Stimulated activated memory B cell treated with anti-CD40 and anti-IgM and Interleukin-4, amounts not matched to agents 10 μg/mL and 1 μg/mL and 100 μg/mL, for 72 hours (primary cell): ENCODE results near the gene STAMBPL1.

Experiments used
- ATAC-seq: fragments of 150-1000 bp; cut with Tn5 transposase; 2 replicates; pipeline ENCODE4 v1.10.0; 2021
- H3K27ac Mint-ChIP-seq: one replicate; pipeline ENCODE4 v1.8.0; 2022; ENCODE audit warnings: mild to moderate bottlenecking, mixed read lengths
- H3K27me3 Mint-ChIP-seq: one replicate; pipeline ENCODE4 v1.8.0; 2022; ENCODE audit warnings: mixed read lengths
- H3K36me3 Mint-ChIP-seq: one replicate; pipeline ENCODE4 v1.8.0; 2022; ENCODE audit warnings: mixed read lengths
- H3K4me1 Mint-ChIP-seq: one replicate; pipeline ENCODE4 v1.8.0; 2022; ENCODE audit warnings: mixed read lengths
- H3K4me3 Mint-ChIP-seq: one replicate; pipeline ENCODE4 v1.8.0; 2022; ENCODE audit warnings: mild to moderate bottlenecking, moderate library complexity, mixed read lengths
- H3K9me3 Mint-ChIP-seq: one replicate; pipeline ENCODE4 v1.8.0; 2022; ENCODE audit warnings: mixed read lengths

Gene STAMBPL1

GRCh38 chr10:88896994-88897853, 17.2 kb downstream of the STAMBPL1 start:
- Mint-ChIP-seq H3K4me1 (peaks cover 57% of the 10 kb centered on the region), H3K4me3 (peak overlapping the region; percentile 54), H3K9me3 (no peaks in the 10 kb centered on the region), H3K27me3 (no peaks in the 10 kb centered on the region), H3K36me3 (peaks cover 26% of the 10 kb centered on the region), H3K27ac (peak overlapping the region; percentile 93)
- ATAC-seq = peak; percentile 56

- ATAC-seq = no peak
- no peaks in the 10 kb centered on the region for H3K27me3 Mint-ChIP-seq
- H3K36me3 Mint-ChIP-seq = peaks cover 38% of the 10 kb centered on the region
- H3K27ac Mint-ChIP-seq = peak overlapping the region; percentile 93
- no peaks in the 10 kb centered on the region for H3K9me3 Mint-ChIP-seq
- H3K4me1 Mint-ChIP-seq = peaks cover 62% of the 10 kb centered on the region
- H3K4me3 Mint-ChIP-seq = peak overlapping the region; percentile 67
These were observed 18.7 kb downstream of the STAMBPL1 start for GRCh38 chr10:88898727-88899126.

- no peak for ATAC-seq
- Mint-ChIP-seq H3K36me3 (peaks cover 33% of the 10 kb centered on the region), H3K4me1 (peaks cover 62% of the 10 kb centered on the region), H3K27me3 (no peaks in the 10 kb centered on the region), H3K9me3 (no peaks in the 10 kb centered on the region), H3K27ac (peak overlapping the region; percentile 93), H3K4me3 (no peak overlapping the region)
These were observed 19.8 kb downstream of the STAMBPL1 start for GRCh38 chr10:88899886-88900285.

- Mint-ChIP-seq H3K4me1 (peaks cover 59% of the 10 kb centered on the region), H3K36me3 (peaks cover 38% of the 10 kb centered on the region)
These were observed 21.4 kb downstream of the STAMBPL1 start for GRCh38 chr10:88901206-88901983.

GRCh38 chr10:88901984-88902789, 22.1 kb downstream of the STAMBPL1 start:
- H3K36me3 Mint-ChIP-seq = peaks cover 40% of the 10 kb centered on the region
- no peaks in the 10 kb centered on the region for H3K27me3 Mint-ChIP-seq
- H3K27ac Mint-ChIP-seq = peak overlapping the region; percentile 93
- no peaks in the 10 kb centered on the region for H3K9me3 Mint-ChIP-seq
- peak; percentile 71 for ATAC-seq
- peak overlapping the region; percentile 38 for H3K4me3 Mint-ChIP-seq
- H3K4me1 Mint-ChIP-seq = peaks cover 52% of the 10 kb centered on the region

More at GRCh38 chr10:88901206-88901983, 21.4 kb downstream of the STAMBPL1 start:
- H3K27me3 Mint-ChIP-seq = no peaks in the 10 kb centered on the region
- H3K9me3 Mint-ChIP-seq = no peaks in the 10 kb centered on the region
- peak overlapping the region; percentile 93 for H3K27ac Mint-ChIP-seq
- ATAC-seq = peak; percentile 95
- peak overlapping the region; percentile 38 for H3K4me3 Mint-ChIP-seq

GRCh38 chr10:88903715-88904114, 23.7 kb downstream of the STAMBPL1 start:
- H3K4me3 Mint-ChIP-seq = no peak overlapping the region
- H3K27ac Mint-ChIP-seq = peak overlapping the region; percentile 93
- peaks cover 48% of the 10 kb centered on the region for H3K36me3 Mint-ChIP-seq
- ATAC-seq = no peak
- peaks cover 36% of the 10 kb centered on the region for H3K4me1 Mint-ChIP-seq
- H3K27me3 Mint-ChIP-seq = no peaks in the 10 kb centered on the region
- no peaks in the 10 kb centered on the region for H3K9me3 Mint-ChIP-seq

GRCh38 chr10:88906921-88907320, 26.9 kb downstream of the STAMBPL1 start:
- Mint-ChIP-seq H3K4me3 (no peak overlapping the region), H3K36me3 (peaks cover 55% of the 10 kb centered on the region), H3K9me3 (no peaks in the 10 kb centered on the region), H3K4me1 (peaks cover 11% of the 10 kb centered on the region), H3K27ac (peak overlapping the region; percentile 30), H3K27me3 (no peaks in the 10 kb centered on the region)
- no peak for ATAC-seq

GRCh38 chr10:88908194-88908593, 28.1 kb downstream of the STAMBPL1 start:
- Mint-ChIP-seq H3K36me3 (peaks cover 53% of the 10 kb centered on the region), H3K4me3 (no peak overlapping the region), H3K9me3 (no peaks in the 10 kb centered on the region), H3K27me3 (no peaks in the 10 kb centered on the region), H3K27ac (peak overlapping the region; percentile 27), H3K4me1 (peaks cover 3% of the 10 kb centered on the region)
- ATAC-seq = no peak

- ATAC-seq = no peak
- Mint-ChIP-seq H3K27ac (no peak overlapping the region), H3K27me3 (no peaks in the 10 kb centered on the region), H3K36me3 (peaks cover 47% of the 10 kb centered on the region), H3K4me1 (no peaks in the 10 kb centered on the region), H3K9me3 (no peaks in the 10 kb centered on the region), H3K4me3 (no peak overlapping the region)
These were observed 31.1 kb downstream of the STAMBPL1 start for GRCh38 chr10:88911116-88911515.

- no peaks in the 10 kb centered on the region for H3K27me3 Mint-ChIP-seq
- no peak overlapping the region for H3K4me3 Mint-ChIP-seq
- H3K36me3 Mint-ChIP-seq = peaks cover 49% of the 10 kb centered on the region
- H3K9me3 Mint-ChIP-seq = no peaks in the 10 kb centered on the region
- no peak overlapping the region for H3K27ac Mint-ChIP-seq
- H3K4me1 Mint-ChIP-seq = no peaks in the 10 kb centered on the region
- no peak for ATAC-seq
These were observed 31.8 kb downstream of the STAMBPL1 start for GRCh38 chr10:88911851-88912250.

- Mint-ChIP-seq H3K27ac (no peak overlapping the region), H3K4me3 (no peak overlapping the region), H3K4me1 (no peaks in the 10 kb centered on the region), H3K36me3 (peaks cover 45% of the 10 kb centered on the region), H3K27me3 (no peaks in the 10 kb centered on the region), H3K9me3 (no peaks in the 10 kb centered on the region)
- no peak for ATAC-seq
These were observed 33.1 kb downstream of the STAMBPL1 start for GRCh38 chr10:88913127-88913526.

- H3K27me3 Mint-ChIP-seq = no peaks in the 10 kb centered on the region
- no peaks in the 10 kb centered on the region for H3K4me1 Mint-ChIP-seq
- H3K36me3 Mint-ChIP-seq = peaks cover 38% of the 10 kb centered on the region
- H3K4me3 Mint-ChIP-seq = no peak overlapping the region
- H3K9me3 Mint-ChIP-seq = no peaks in the 10 kb centered on the region
- no peak for ATAC-seq
- no peak overlapping the region for H3K27ac Mint-ChIP-seq
These were observed 33.7 kb downstream of the STAMBPL1 start for GRCh38 chr10:88913788-88914187.

GRCh38 chr10:88915781-88916180, 35.7 kb downstream of the STAMBPL1 start:
- Mint-ChIP-seq H3K36me3 (peaks cover 41% of the 10 kb centered on the region), H3K4me1 (no peaks in the 10 kb centered on the region), H3K27me3 (no peaks in the 10 kb centered on the region), H3K4me3 (no peak overlapping the region), H3K9me3 (no peaks in the 10 kb centered on the region), H3K27ac (no peak overlapping the region)
- no peak for ATAC-seq

GRCh38 chr10:88916231-88916630, 36.2 kb downstream of the STAMBPL1 start:
- H3K9me3 Mint-ChIP-seq = no peaks in the 10 kb centered on the region
- no peaks in the 10 kb centered on the region for H3K27me3 Mint-ChIP-seq
- H3K27ac Mint-ChIP-seq = no peak overlapping the region
- peaks cover 40% of the 10 kb centered on the region for H3K36me3 Mint-ChIP-seq
- H3K4me3 Mint-ChIP-seq = no peak overlapping the region
- ATAC-seq = no peak
- no peaks in the 10 kb centered on the region for H3K4me1 Mint-ChIP-seq

- Mint-ChIP-seq H3K4me3 (no peak overlapping the region), H3K27me3 (no peaks in the 10 kb centered on the region), H3K36me3 (peaks cover 34% of the 10 kb centered on the region), H3K9me3 (no peaks in the 10 kb centered on the region), H3K27ac (no peak overlapping the region), H3K4me1 (no peaks in the 10 kb centered on the region)
- ATAC-seq = no peak
These were observed 36.9 kb downstream of the STAMBPL1 start for GRCh38 chr10:88916986-88917385.
